MM.1S (cell line): Measurements from ENCODE around the gene MPL.

ENCODE experiments used
- EZH2 ChIP-seq: fragments of 300-600 bp; sonication (generic); optimal IDR thresholded peaks from 2 replicates; pipeline ENCODE3; 2017; ENCODE audit warnings: low read depth, mild to moderate bottlenecking, antibody characterized with exemption, low read length, mixed read lengths
- EZH2phosphoT487 ChIP-seq: fragments of 300-600 bp; sonication (generic); IDR thresholded peaks from 2 replicates; pipeline ENCODE4 v1.6.1; 2018; ENCODE audit warnings: antibody characterized with exemption, low read length
- TF ChIP-seq, protein P1 (sequence below): fragments of 300-600 bp; sonication (generic); IDR thresholded peaks from 2 replicates; pipeline ENCODE4 v1.5.1; 2016; ENCODE audit warnings: antibody characterized with exemption, low read length, mixed read lengths

DNA sequence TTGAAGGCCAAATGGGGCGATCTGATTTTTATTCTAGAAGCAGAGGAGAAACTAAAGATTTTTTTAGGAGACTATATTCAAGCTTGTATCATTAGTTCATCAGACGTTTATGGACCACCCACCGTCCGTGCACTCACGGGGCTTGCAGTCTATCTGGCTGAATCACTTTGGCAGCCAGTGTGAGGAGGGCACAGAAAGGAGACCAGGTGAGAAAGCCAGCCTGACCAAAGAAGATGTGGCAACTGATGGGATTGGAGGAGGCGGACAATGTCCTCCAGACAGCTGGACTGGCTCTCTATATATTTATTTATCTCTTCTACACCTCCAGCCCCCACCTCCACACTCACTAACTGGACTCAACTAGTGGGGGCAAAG is 31.0 kb downstream of the MPL start:
- TF ChIP-seq EZH2 (no peak), EZH2phosphoT487 (no peak)
- TF ChIP-seq, protein P1, sequence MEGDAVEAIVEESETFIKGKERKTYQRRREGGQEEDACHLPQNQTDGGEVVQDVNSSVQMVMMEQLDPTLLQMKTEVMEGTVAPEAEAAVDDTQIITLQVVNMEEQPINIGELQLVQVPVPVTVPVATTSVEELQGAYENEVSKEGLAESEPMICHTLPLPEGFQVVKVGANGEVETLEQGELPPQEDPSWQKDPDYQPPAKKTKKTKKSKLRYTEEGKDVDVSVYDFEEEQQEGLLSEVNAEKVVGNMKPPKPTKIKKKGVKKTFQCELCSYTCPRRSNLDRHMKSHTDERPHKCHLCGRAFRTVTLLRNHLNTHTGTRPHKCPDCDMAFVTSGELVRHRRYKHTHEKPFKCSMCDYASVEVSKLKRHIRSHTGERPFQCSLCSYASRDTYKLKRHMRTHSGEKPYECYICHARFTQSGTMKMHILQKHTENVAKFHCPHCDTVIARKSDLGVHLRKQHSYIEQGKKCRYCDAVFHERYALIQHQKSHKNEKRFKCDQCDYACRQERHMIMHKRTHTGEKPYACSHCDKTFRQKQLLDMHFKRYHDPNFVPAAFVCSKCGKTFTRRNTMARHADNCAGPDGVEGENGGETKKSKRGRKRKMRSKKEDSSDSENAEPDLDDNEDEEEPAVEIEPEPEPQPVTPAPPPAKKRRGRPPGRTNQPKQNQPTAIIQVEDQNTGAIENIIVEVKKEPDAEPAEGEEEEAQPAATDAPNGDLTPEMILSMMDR: no peak
